ENCODE results near the gene COL8A1.

GRCh38 chr3:99846477-99847160, 208.2 kb downstream of the COL8A1 start:
- TF ChIP-seq POLR2A (IDR thresholded peaks at IDR 0.05; ENCODE audit: low read length) (no peak), GATA1 (IDR thresholded peaks at IDR 0.05; ENCODE audit: low read depth, low read length) (no peak)
